HG02981 (cell line): ENCODE results near the gene SUGP2.
A peak's percentile ranks its signal among the peaks of the same experiment; 100 is the strongest.

Experiments used
- ATAC-seq: cut with Tn5 transposase; IDR thresholded peaks from one replicate; pipeline ENCODE4 v1.9.1; 2021; ENCODE audit warnings: mild to moderate bottlenecking, moderate library complexity; ENCODE audit not compliant: unreplicated experiment

Gene SUGP2

DNA sequence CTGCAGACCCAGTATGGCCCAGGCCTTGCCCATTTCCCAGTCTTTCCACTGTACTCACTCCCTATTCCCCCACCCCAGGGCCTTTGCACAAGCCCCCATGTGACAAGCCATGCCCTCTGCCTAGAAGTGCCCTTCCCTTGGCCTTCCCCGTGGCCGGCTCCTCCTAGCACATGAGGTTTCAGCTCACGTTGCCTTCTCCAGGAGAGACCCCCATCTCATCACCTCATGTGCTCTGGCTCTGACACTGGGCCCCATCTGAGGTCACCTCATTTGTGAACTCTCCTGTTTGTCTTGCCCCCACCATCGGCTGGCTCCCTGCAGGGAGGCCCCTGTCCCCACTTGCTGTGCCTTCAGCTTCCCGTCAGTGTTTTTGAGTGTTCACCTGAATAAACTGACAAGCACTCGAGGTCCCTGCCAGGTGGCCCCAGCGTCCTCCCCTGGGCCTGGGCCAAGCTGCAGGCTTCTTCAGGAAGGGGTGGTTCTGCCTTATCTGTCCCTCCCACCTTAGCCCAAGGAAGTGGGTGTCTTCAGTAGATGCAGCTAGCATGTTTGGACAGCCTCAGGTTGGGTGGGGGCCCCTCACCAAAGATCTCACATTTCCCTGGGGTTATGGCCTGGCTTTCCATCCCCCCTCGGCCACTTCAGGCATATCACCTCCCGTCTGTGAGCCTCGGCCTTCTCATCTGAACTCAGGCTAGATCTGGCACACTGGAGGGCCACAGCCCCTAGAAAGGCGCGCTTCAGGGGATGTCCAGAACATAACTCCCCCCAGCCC, 26.7 kb upstream of the SUGP2 start:
- ATAC-seq: no peak

DNA sequence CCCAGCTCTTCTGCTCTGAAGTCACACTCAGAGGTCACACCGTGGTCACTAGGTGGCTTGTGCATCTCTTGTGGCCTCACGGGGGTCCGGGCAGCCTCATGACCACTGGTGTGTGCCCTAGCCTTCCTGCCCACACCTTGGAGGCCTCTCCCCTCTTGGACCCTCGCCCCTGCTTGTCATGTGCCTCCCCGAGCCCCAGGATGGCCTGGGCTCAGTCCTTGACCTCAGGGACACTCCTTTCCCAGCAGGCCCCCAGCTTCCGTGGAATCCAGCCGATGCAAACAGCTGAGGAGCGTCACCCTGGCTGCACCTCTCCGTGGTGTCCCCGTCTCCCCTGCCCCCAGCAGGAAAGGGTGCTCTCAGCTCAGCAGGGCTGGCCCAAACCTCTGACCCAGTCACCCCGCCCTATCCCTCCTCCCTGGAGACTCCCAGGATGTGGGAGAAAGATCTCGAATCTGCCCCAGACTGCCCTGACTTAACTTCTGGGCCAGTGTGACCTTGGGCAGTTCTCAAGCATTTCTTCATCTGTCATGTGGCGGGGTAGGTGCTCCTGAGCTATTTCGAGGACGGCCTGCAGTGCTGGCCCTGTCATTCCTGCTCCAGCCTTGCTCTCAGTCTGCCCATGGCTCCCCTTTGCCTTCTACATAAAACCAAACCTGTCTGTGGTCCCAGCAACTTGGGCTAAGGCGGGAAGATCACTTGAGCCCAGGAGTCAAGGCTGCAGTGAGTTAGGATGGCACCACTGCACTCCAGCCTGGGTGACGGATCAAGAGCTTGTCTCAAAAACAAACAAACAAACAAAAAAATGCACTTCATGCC, 25.9 kb upstream of the SUGP2 start:
- no peak for ATAC-seq

DNA sequence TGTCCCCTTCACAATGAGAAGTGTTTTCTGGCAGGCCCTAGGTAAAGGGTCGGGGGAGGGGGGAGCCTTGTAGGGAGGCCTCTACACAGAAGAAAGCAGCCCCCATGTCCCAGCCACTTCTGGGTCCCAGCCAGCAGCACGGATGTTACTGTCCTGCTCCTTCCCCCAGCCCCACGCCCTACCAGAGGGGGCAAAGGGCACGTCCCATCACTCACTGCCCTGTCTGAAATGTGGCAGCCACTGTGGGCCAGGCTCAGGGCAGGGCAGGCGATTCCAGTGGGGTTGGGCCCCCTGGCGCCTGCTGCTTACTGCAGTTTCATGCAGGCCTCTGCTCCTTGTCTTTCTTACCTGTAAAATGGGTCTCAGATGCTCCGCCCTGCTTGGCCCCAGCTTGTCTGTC, 24.4 kb upstream of the SUGP2 start:
- no peak for ATAC-seq

DNA sequence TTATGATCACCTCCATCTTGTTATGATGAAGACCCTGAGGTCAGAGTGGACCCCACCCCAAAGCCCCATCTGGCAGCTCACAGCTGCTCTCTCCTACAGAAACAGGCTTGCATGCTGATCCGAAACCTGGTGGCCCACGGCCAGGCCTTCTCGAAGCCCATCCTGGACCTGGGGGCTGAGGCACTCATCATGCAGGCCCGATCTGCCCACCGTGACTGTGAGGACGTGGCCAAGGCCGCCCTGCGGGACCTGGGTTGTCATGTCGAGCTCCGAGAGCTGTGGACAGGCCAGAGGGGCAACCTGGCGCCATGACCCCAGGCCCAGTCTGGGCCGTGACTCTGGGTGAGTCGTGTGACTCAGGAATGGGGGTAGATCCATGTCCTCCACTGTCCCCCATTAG, 24.0 kb upstream of the SUGP2 start:
- ATAC-seq: no peak

DNA sequence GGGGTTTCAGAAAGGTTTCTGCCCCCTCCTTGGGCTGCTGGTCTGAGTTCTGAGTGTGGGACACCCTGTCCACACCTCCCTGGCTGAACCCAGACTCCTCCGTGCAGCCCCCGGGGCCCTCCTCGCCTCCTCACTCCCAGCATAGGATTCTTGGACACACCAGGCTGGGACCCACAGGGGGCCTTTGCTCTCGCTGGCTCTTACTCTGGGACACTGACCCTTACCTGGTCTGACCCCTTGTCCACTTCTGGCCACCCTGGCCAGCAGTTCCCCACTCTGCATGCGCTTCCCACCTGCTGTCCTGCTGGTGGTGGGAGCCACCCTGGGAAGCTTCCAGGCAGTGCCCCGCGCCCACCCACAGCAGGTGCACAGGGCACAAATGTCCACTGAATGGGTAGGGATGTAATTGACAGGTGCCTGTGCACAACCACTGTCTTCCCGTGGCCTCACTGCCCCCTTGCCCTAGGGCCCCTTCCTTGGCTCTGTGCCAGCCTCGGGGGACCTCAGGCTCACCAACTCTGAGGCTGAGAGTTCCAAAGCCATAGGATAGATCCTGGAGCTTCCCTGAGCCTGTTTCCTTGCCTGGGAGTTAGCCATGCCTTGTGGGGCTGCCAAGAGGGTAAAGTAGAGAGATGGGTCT, 23.4 kb upstream of the SUGP2 start:
- ATAC-seq: no peak

DNA sequence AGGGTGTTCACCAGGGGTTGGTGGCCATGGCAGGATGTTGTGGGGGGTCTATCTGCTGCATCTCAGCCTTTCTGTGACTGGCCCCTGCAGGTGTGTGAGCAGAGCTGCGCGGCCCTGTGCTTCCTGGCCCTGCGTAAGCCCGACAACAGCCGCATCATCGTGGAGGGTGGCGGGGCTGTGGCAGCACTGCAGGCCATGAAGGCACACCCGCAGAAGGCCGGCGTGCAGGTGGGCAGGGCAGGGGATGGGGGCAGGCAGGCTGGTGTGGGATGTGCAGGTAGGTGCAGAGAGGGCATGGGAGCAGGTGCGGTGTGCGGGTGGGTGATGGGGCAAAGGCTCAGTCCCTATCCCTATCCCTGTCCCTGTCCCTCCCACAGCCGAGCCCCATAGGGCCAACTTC, 22.4 kb upstream of the SUGP2 start:
- ATAC-seq: no peak

DNA sequence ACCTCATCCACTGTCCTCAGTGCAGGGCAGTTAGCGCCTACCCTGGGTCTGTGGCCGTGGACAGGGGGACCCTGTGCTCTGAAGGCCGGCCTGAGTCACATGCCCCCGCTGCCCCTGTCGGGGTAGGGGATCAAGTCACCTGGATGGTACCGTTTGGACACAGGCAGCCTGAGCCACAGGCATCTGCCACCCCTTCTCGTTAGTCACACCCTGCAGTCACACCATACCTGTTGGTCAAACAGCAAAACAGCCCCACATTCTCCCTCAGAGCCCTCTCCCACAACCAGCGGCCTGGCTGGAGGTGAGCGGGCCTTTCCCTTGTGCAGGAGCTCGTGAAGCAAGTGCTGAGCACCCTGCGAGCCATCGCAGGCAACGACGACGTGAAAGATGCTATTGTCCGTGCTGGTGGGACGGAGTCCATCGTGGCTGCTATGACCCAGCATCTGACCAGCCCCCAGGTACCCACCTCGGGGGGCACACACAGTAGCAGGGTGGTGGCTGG, 21.7 kb upstream of the SUGP2 start:
- no peak for ATAC-seq

DNA sequence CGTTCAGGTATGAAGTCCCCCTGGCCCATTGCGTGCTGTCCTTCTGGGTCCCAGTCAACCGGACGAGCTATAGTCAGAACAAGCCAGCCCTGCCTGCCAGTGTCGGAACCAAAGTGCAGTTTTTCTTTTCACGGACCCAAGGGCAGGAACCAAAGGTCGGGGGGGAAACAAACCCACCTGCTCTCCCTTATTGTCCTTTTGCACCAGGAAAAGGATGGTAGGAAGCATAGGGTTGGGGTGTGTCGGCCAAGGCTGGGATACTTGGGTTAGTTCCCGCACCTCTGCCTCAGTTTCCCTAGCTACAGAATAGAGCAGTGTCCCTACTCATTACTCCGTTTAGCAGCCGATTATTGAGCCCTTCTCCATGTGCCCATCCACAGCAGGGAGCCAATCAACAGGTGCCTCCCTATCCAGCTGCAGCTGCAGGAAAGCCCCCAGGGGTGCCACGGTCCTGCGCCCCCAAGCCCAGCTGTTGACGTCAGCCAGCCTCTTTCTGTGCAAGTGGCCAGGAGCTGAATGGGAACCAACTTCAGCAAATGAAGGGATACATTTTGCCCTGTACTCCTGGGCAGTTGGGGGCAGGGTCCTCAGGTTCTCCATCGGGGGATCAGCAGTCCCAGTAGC, 21.1 kb upstream of the SUGP2 start:
- ATAC-seq: no peak

DNA sequence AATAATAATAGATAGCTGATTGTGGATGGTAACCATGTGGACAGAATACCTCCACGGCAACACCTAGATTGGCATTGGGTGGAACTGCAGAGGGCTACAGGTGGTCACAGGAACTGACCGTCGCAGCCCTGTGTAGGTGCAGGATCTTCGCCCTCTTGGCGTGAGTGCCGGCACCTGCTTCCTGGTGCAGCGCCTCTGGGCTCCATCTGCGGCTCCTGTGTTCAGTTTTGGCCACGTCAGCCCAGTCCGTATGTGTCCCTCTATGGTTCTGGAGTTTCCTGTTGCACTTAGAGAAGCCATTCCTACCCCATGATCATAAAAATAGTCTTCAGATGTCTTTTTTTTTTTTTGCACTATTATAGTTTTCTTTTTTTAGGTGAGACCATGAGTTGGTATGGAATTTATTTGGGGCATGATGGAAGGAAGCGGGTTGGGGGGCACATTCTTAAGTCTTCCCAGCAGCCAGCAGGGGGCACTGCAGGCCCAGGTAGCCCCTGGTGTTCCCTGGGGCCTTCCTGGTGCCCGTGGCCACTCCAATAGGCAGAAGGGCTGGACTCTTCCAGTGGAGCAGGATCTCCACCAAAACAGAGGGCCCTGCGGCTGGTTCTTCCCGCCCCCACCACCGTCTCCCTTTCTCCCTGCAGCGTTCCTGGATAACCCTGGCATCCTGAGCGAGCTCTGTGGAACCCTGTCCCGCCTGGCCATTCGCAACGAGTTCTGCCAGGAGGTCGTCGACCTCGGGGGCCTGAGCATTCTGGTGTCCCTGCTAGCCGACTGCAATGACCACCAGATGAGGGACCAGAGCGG, 20.4 kb upstream of the SUGP2 start:
- ATAC-seq: no peak

DNA sequence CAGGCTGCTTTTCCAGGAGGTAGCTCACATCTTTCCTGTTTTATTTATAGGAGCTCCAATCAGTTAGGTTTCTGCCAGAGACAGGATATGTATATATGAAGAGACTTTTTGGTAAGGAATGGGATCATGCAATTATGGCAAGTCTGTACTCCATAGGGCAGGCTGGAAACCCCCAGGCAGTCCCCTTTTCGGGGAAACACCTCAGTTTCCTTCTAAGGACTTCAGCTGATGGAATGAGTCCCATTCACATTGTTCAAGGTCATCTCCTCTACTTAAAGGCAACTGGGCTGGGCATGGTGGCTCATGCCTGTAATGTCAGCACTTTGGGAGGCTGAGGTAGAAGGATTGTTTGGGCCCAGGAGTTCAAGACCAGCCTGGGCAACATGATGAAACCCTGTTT, 19.6 kb upstream of the SUGP2 start:
- no peak for ATAC-seq

DNA sequence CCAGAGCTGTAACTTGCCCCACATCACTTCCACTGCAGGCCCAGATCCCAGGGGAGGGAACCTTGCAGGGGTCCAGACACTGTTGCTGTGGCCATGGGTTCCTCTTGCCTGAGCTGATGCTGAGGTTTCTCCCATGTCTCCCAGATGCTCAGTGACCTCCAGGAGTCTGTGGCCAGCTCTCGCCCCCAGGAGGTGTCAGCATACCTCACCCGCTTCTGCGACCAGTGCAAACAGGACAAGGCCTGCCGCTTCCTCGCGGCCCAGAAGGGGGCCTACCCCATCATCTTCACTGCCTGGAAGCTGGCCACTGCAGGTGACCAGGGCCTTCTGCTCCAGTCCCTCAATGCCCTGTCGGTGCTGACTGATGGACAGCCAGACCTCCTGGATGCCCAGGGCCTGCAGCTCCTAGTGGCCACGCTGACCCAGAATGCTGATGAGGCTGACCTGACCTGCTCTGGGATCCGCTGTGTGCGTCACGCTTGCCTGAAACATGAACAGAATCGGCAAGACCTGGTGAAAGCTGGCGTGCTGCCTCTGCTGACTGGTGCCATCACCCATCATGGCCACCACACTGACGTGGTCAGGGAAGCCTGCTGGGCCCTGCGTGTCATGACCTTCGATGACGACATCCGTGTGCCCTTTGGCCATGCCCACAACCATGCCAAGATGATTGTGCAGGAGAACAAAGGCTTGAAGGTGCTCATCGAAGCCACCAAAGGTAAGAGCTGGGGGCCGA, 18.3 kb upstream of the SUGP2 start:
- no peak for ATAC-seq

DNA sequence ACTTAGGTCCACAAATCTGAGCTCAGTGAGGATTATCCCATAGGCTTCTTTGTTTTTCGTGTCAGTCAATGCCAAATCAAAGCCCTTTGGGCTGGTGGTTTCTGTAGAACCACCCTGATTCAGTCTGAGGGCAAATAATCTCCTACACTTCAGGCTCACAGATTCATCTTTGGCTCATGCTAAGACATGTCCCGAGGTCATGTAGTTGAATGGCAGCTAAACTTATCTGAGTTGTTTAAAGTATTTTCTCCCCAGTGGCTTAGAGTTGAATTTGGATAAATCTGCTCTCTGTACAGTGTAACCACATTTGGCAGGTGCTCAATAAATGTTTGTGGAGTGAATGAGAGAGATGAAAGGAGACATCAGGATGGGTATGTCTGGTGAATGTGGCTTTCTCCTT, 17.4 kb upstream of the SUGP2 start:
- ATAC-seq: no peak

DNA sequence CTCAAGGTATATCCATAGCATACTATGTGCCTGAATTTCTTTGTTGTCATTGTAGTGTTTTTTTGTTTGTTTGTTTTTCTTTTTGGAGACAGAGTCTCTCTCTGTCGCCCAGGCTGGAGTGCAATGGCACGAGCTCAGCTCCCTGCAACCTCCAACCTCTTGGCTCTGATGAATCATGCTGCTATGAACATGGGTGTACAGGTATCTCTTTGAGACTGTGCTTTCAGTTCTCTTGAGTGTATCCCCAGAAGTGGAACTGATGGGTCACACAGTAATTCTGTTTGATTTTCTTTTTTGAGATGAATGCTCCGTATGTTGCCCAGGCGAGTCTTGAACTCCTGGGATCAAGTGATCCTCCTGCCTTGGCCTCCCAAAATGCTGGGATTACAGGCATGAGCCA, 16.8 kb upstream of the SUGP2 start:
- no peak for ATAC-seq

DNA sequence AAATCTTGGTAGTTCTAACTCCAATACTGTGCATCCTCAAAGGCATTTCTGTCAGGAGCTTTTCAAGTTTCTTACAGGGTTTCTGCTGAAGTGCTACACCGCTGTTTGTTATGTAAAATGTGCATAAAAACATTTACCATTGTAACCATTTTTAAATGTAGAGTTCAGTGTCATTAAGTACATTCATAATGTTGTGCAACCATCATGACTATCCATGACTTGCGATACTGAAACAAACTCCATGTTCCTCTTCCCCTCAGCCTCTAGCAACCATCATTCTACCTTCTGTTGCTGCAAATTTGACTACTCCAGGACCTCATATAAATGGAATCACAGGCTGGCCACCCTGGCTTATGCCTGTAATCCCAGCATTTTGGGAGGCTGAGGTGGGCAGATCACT, 16.1 kb upstream of the SUGP2 start:
- ATAC-seq: no peak

DNA sequence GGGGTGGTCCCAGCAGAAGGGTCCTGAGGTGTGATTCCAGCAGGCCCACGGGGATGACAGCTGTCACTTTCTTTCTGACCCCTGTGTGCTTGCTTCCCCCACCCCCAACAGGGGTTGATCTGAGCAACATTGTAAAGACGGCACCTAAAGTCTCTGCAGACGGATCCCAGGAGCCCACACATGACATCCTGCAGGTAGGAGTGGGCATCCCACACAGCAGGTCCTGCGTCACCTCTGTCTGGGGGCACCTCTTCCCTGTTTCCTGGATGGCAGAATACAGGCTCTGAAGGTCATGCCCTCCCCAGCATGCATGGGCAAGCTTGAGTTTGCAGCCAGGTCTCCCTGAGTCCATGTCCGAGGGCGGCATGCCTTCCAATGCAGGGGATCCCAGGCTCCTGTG, 10.6 kb upstream of the SUGP2 start:
- no peak for ATAC-seq

DNA sequence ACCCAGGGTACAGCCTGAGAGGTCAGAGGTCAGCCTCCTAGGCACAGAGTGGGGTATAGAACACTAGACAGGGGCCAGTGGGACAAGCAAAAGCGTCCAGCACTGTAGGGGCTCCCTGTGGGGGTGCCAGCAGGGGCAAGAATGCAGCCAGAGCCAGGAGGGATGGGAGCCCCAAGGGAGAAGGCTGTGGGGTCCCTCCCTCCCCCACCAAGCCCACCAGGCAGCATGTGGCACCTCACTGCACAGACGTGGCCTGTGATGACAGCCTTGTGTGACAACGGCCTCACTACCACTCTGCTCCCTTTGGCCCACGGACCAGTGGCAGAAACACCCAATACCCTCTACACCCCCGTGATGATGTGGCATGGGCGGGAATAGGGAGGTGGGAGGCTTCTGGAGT, 10.2 kb upstream of the SUGP2 start:
- ATAC-seq: no peak

DNA sequence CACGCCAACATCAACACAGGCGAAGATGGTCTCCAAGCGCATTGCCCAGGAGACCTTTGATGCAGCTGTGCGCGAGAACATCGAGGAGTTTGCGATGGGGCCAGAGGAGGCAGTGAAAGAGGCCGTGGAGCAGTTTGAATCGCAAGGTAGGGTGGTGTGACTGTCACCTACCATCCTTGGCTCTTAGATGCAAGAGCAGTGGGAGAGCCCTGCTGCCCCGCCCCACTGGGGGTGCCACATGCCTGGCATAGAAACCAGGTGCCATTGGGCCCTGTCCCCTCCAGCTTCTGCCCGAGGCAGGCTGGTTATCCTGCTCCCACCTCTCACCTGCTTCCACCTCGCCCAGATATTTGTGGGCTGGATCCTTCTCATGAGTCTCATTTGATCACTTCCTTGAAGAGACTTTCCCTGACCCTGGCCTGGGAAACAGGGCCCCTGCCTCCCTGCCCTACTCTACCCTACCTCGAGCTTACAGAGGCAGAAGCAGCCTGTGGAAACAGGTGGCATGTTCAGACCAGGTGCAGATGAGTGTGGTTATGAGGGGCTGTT, 9.5 kb upstream of the SUGP2 start:
- no peak for ATAC-seq

DNA sequence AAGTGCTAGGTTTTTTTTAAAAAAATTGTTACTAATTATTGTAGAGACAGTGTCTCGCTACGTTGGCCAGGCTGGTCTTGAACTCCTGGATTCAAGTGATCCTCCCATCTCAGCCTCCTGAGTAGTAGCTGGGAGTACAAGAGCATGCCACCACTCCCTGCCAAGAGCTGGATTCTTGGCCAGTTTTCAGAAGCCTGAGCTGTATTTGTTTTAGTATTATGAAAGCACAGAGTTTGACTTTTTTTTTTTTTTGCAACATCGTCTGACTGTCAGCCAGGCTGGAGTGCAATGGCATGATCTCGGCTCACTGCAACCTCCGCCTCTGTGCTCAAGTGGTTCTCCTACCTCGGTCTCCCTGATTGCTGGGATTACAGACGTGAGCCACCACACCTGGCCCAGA, 7.1 kb upstream of the SUGP2 start:
- ATAC-seq: no peak

DNA sequence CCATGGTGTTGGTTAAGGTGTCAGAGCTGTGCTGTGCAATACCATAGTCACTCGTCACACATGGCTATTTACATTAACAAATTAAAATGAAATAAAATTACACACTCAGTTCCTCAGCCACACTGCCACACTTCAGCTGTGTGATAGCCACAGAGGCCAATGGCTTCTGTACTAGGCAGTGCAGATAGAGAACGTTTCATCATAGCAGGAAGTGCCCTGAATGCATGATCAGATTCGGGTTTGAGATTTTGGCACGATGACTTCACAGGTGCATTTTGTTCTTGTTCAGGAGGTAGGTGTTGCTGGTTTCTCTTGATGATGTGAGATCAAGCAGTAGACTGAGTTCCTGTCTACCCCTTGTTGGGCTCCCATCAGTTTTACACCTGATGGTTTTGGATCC, 6.6 kb upstream of the SUGP2 start:
- no peak for ATAC-seq

DNA sequence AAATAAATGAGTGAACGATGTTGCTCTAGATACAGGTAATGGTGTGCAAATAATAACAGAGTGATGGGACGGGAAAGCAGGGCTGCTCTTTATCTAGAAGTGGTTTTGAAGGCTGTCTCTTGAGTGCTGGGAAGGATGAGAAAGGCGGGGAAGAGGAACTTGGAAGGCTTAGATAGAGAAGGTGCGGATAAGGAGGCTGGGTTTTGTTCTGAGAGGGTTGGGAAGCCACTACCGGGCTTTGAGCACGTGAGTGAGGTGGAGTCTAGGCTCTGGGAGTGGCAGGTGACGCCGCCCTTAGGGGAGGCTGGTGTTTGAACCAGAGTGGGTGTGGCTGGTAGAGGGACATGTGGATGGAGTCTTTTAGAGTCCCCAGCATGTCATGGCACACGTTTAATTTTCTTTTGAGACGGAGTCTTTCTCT, 897 bp upstream of the SUGP2 start:
- peak; percentile 35 for ATAC-seq
